HCT116 (cell line): ENCODE results near the gene IRF8. TPM values are rescaled to one million over a fixed set of nuclear protein-coding genes. Genes with fewer than 3 reads are reported as not detected.

Source experiments
- ATAC-seq: fragments of 200-7000 bp; cut with Tn5 transposase; 2 replicates; pipeline ENCODE4 v1.9.1; 2020; ENCODE audit warnings: mild to moderate bottlenecking, moderate library complexity
- BruUV-seq: library from RNA; stranded (reverse); fragments of 400-500 nt; replicated peaks from 2 replicates; lab custom pipeline; 2021; lab: Mats Ljungman, UMichigan
- CTCF ChIA-PET: fragments of 300-600 bp; sonication (Branson Sonifier 250); formaldehyde crosslinking; loops from one replicate; lab custom pipeline; 2021; ENCODE audit warnings: antibody characterized with exemption; lab: Charles Lee
- POLR2A ChIA-PET: fragments of 300-600, 350-600 bp; sonication (Branson Sonifier 250); formaldehyde crosslinking; loops from one replicate; lab custom pipeline; 2021; ENCODE audit warnings: antibody characterized with exemption; lab: Charles Lee
- RAD21 ChIA-PET, 2 experiments: fragments of 300-600 bp; sonication (Branson Sonifier 250); formaldehyde crosslinking; loops; one replicate each; lab custom pipeline; 2023; ENCODE audit warnings: low total read pairs in 2 of 2; ENCODE audit not compliant: uncharacterized antibody in 2 of 2, unreplicated experiment in 2 of 2, low non-redundant PET in 1 of 2; lab: Charles Lee
- DNase-seq: peaks from one replicate; pipeline ENCODE4 v3.0.0-alpha.2; 2010; ENCODE audit warnings: low read depth, low spot score
- H2AFZ ChIP-seq: fragments of 200-600 bp; shearing (Covaris generic), sonication (generic); 2 replicates; pipeline ENCODE4 v1.6.1; 2017; ENCODE audit warnings: low read depth, mixed run types, mixed read lengths, antibody characterized with exemption, low read length; ENCODE audit not compliant: poor library complexity, severe bottlenecking
- H3K27ac ChIP-seq: 2 replicates; pipeline ENCODE4 v1.5.1; 2012; ENCODE audit warnings: low read depth, low read length
- H3K27me3 ChIP-seq: fragments of 200-600 bp; sonication (generic); 2 replicates; pipeline ENCODE4 v1.6.1; 2016; ENCODE audit warnings: mixed run types, low read length, mixed read lengths; ENCODE audit not compliant: insufficient read depth
- H3K36me3 ChIP-seq, 2 experiments: fragments of 200-500 bp in 1 of 2; fragments of 200-600 bp in 1 of 2; sonication (Bioruptor generic) in 1 of 2; sonication (generic) in 1 of 2; 2 replicates each; pipeline versions ENCODE4 v1.5.1 to v1.6.1; 2014 to 2016; ENCODE audit warnings: low read length in 2 of 2, inconsistent platforms in 1 of 2, mixed read lengths in 1 of 2, mixed run types in 1 of 2; ENCODE audit not compliant: insufficient read depth in 2 of 2, control insufficient read depth in 1 of 2
- H3K4me1 ChIP-seq, 2 experiments: fragments of 200-600 bp in 1 of 2; sonication (generic) in 1 of 2; 2 replicates each; pipeline versions ENCODE4 v1.5.1 to v1.6.1; 2012 to 2017; ENCODE audit warnings: low read length in 2 of 2, inconsistent platforms in 1 of 2, mild to moderate bottlenecking in 1 of 2, mixed read lengths in 1 of 2, mixed run types in 1 of 2, moderate library complexity in 1 of 2; ENCODE audit not compliant: insufficient read depth in 2 of 2, control insufficient read depth in 1 of 2
- H3K4me2 ChIP-seq: fragments of 200-600 bp; sonication (generic); 2 replicates; pipeline ENCODE4 v1.6.1; 2017; ENCODE audit warnings: mixed run types, low read length, mixed read lengths
- H3K4me3 ChIP-seq, 2 experiments: fragments of 200-600 bp in 1 of 2; sonication (generic) in 1 of 2; replicated peaks in 1 of 2; 2 replicates each; pipeline ENCODE4 v1.5.1; 2011 to 2016; ENCODE audit warnings: low read length in 2 of 2, control low read depth in 1 of 2, low read depth in 1 of 2, mild to moderate bottlenecking in 1 of 2, mixed read lengths in 1 of 2, mixed run types in 1 of 2
- H3K79me2 ChIP-seq: fragments of 200-600 bp; sonication (generic); 2 replicates; pipeline ENCODE4 v1.6.1; 2017; ENCODE audit warnings: mild to moderate bottlenecking, mixed run types, low read length, moderate library complexity, mixed read lengths; ENCODE audit not compliant: insufficient read depth
- H3K9ac ChIP-seq: fragments of 200-600 bp; sonication (generic); 2 replicates; pipeline ENCODE4 v1.6.1; 2016; ENCODE audit warnings: low read length, mixed read lengths
- H3K9me2 ChIP-seq: fragments of 200-600 bp; sonication (generic), shearing (Covaris generic); 2 replicates; pipeline ENCODE4 v1.6.1; 2017; ENCODE audit warnings: mixed run types, mild to moderate bottlenecking, moderate library complexity; ENCODE audit not compliant: insufficient read depth
- H3K9me3 ChIP-seq, 2 experiments: fragments of 200-500 bp in 1 of 2; fragments of 200-600 bp in 1 of 2; sonication (Bioruptor generic) in 1 of 2; sonication (generic) in 1 of 2; 2 replicates each; pipeline ENCODE4 v1.6.1; 2014 to 2017; ENCODE audit warnings: low read length in 2 of 2, mixed read lengths in 2 of 2, inconsistent platforms in 1 of 2, low read depth in 1 of 2, mild to moderate bottlenecking in 1 of 2, mixed run types in 1 of 2, moderate library complexity in 1 of 2; ENCODE audit not compliant: control insufficient read depth in 1 of 2, insufficient read depth in 1 of 2
- H4K20me1 ChIP-seq: fragments of 200-600 bp; sonication (generic), shearing (Covaris generic); 2 replicates; pipeline ENCODE4 v1.6.1; 2017; ENCODE audit warnings: mixed run types, mild to moderate bottlenecking, moderate library complexity; ENCODE audit not compliant: insufficient read depth
- EZH2 ChIP-seq: fragments of 200-600 bp; sonication (generic); IDR thresholded peaks from 2 replicates; pipeline ENCODE4 v1.6.1; 2017; ENCODE audit warnings: antibody characterized with exemption, mixed run types
- JUND ChIP-seq: IDR thresholded peaks from 2 replicates; pipeline ENCODE4 v1.6.1; 2012
- RAD21 ChIP-seq: IDR thresholded peaks from 2 replicates; pipeline ENCODE4 v1.6.1; 2012; ENCODE audit warnings: low read depth, mild to moderate bottlenecking
- SIN3A ChIP-seq: IDR thresholded peaks from 2 replicates; pipeline ENCODE4 v1.6.1; 2012; ENCODE audit warnings: low read depth
- ZNF274 ChIP-seq: fragments of 200-500 bp; sonication (Bioruptor generic); IDR thresholded peaks from 2 replicates; pipeline ENCODE4 v1.6.1; 2014; ENCODE audit warnings: mild to moderate bottlenecking, low read depth, low read length, inconsistent platforms
- intact Hi-C: fragments of 100-400 bp; cut with micrococcal nuclease; formaldehyde crosslinking; loops from 2 replicates; pipeline ENCODE4 v1.10.0; 2022
- total RNA-seq: library from RNA; stranded (reverse); gene quantifications from one replicate; pipeline ENCODE4 v1.2.1, GENCODE V29; 2021; ENCODE audit not compliant: unreplicated experiment
- TF ChIP-seq, protein P1 (sequence below), 3 experiments: fragments of 200-600 bp in 1 of 3; sonication (generic) in 1 of 3; IDR thresholded peaks in 2 of 3; conservative IDR thresholded peaks in 1 of 3; 2 replicates each; pipeline ENCODE4 v1.5.1; 2012 to 2017; ENCODE audit warnings: low read depth in 2 of 3, low read length in 2 of 3, antibody characterized with exemption in 1 of 3, borderline replicate concordance in 1 of 3, control low read depth in 1 of 3, mild to moderate bottlenecking in 1 of 3, mixed read lengths in 1 of 3, mixed run types in 1 of 3, moderate library complexity in 1 of 3; ENCODE audit not compliant: insufficient read depth in 1 of 3
- TF ChIP-seq, protein P2 (sequence below): IDR thresholded peaks from 2 replicates; pipeline ENCODE4 v1.6.1; 2012; ENCODE audit warnings: low read depth
- TF ChIP-seq, protein P3 (sequence below): IDR thresholded peaks from 2 replicates; pipeline ENCODE4 v1.6.1; 2012

IRF8 gene
- total RNA-seq, 1 experiment from 2014 or later = 0.61 TPM

- Histone ChIP-seq H3K4me3 (no peak overlapping the region), H3K9ac (no peak overlapping the region), H3K27me3 (peaks cover 21% of the 10 kb centered on the region), H3K4me1 (no peaks in the 10 kb centered on the region), H4K20me1 (no peaks in the 10 kb centered on the region), H3K9me3 (peaks cover 0 to 7% of the 10 kb centered on the region in 2 experiments; a peak in 1 of 4 replicates), H3K36me3 (no peaks in the 10 kb centered on the region), H3K79me2 (no peaks in the 10 kb centered on the region), H3K27ac (no peak overlapping the region), H3K4me2 (no peak overlapping the region), H2AFZ (no peak overlapping the region), H3K9me2 (no peaks in the 10 kb centered on the region)
- ChIA-PET RAD21 (no interaction called here), POLR2A (no interaction called here), CTCF (no interaction called here)
- no peak for DNase-seq
- TF ChIP-seq SIN3A (no peak), RAD21 (no peak), EZH2 (no peak), ZNF274 (no peak), JUND (no peak)
- TF ChIP-seq, protein P1, sequence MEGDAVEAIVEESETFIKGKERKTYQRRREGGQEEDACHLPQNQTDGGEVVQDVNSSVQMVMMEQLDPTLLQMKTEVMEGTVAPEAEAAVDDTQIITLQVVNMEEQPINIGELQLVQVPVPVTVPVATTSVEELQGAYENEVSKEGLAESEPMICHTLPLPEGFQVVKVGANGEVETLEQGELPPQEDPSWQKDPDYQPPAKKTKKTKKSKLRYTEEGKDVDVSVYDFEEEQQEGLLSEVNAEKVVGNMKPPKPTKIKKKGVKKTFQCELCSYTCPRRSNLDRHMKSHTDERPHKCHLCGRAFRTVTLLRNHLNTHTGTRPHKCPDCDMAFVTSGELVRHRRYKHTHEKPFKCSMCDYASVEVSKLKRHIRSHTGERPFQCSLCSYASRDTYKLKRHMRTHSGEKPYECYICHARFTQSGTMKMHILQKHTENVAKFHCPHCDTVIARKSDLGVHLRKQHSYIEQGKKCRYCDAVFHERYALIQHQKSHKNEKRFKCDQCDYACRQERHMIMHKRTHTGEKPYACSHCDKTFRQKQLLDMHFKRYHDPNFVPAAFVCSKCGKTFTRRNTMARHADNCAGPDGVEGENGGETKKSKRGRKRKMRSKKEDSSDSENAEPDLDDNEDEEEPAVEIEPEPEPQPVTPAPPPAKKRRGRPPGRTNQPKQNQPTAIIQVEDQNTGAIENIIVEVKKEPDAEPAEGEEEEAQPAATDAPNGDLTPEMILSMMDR (IDR thresholded peaks at IDR 0.05 in 2 of 3, conservative IDR thresholded peaks at IDR 0.05 in 1 of 3; ENCODE audit: borderline replicate concordance in 1 of 3, insufficient read depth in 1 of 3, low read depth in 2 of 3, low read length in 2 of 3) = no peak
- TF ChIP-seq, protein P2, sequence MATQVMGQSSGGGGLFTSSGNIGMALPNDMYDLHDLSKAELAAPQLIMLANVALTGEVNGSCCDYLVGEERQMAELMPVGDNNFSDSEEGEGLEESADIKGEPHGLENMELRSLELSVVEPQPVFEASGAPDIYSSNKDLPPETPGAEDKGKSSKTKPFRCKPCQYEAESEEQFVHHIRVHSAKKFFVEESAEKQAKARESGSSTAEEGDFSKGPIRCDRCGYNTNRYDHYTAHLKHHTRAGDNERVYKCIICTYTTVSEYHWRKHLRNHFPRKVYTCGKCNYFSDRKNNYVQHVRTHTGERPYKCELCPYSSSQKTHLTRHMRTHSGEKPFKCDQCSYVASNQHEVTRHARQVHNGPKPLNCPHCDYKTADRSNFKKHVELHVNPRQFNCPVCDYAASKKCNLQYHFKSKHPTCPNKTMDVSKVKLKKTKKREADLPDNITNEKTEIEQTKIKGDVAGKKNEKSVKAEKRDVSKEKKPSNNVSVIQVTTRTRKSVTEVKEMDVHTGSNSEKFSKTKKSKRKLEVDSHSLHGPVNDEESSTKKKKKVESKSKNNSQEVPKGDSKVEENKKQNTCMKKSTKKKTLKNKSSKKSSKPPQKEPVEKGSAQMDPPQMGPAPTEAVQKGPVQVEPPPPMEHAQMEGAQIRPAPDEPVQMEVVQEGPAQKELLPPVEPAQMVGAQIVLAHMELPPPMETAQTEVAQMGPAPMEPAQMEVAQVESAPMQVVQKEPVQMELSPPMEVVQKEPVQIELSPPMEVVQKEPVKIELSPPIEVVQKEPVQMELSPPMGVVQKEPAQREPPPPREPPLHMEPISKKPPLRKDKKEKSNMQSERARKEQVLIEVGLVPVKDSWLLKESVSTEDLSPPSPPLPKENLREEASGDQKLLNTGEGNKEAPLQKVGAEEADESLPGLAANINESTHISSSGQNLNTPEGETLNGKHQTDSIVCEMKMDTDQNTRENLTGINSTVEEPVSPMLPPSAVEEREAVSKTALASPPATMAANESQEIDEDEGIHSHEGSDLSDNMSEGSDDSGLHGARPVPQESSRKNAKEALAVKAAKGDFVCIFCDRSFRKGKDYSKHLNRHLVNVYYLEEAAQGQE = no peak
- TF ChIP-seq, protein P3, sequence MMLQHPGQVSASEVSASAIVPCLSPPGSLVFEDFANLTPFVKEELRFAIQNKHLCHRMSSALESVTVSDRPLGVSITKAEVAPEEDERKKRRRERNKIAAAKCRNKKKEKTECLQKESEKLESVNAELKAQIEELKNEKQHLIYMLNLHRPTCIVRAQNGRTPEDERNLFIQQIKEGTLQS = no peak
- ATAC-seq = no peak
- intact Hi-C loops = no loop called here
- no TSS peak for BruUV-seq
Measured at GRCh38 chr16:85853547-85854545, 45.1 kb upstream of the IRF8 start.
